ENCODE data around the gene CDCA4. TPM values are rescaled to one million over a fixed set of nuclear protein-coding genes. Genes with fewer than 3 reads are reported as not detected.

CDCA4 gene
- total RNA-seq: 19.9 TPM

DNA sequence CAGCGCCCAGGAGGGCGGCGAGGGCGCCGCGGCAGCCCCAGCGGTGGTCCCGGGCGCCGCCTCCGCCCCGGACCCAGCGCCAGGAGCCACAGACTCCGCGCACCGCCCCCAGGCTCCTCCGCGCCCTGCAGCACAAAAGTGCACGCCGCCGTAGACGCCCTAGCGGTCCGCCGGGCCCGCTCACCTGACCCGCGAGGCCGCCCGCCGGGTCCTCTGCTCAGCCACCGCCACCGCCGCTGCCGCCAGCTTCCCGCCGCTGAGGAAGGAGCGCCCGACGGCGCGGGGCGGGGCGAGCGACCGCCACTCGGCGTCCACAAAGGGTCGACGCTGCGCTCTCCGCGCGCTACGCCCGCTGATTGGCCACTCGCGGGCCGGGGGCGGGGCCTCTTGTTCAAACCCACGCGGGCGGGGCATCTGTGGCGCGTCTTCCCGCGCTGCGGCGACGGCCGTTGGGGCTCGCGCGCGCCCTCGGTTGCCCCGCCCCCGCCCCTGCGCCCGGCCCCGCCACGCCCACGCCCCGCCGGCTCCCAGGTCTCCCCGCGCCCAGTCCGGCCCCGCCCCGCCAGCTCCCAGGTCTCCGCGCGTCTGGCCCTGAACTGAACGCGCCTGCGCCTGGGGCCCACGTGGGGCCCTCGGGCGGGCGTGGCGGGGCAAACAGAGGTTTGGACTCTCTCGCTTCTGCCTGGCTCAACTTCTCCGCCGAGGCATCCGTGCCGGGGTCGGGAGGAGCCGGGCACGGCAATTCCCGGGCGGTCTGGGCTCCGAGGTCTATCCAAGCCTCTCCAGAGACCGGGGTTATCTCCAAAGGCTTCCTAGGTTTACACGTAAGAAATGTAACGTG is at the start of gene CDCA4:
TSS of gene CDCA4 (minus strand) at position 269 of the 841 bp plus-strand sequence. CDS start 9,154 bp downstream, outside the sequence.

DNA sequence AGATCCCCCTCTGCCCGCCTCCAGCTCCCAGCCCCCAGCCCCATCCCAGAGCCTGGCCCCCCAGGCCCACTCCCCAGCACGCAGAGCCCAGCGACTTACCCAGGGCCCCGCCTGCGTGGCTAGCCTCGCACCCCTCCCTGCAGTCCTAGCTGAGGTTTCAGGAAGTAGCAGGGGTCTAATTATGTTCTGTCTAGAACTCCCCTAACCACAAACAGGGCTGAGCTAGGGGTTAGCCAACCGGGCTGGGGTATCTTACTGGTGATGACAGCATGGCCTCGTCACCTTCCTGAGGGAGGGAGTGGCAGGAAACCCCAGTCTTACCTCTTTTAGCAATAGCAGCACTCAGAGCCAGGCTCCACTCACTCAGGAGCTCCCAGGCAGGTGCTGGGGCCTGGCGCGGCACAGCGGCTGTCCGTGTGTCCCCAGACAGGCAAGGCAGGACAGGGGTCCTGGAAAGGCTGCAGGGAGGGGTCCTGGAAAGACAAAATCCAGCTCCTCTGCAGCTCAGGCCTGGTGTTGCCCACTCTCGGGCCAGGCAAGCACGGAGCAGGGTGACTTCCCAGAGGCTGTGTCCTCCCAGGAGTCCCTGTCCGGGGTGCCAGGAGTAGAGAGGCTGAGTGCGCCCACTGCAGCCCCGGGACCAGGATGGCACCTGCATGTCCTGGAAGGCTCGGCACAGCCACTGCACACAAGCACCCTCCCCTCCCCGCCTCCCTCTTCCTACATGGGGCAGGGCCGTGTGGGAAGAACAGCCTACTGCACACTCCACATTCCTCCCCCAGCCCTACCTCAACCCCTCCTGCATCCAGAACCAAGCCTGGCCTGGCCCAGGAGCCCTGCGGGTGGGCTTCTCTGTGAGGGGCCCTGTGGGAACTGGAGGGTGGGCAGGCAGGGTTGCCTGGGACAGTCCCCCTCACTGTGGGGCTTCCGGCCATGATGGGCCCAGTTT is 44.7 kb upstream of the CDCA4 start, which contains the start of gene GPR132:
TSS of gene GPR132 (minus strand) at position 151 of the 949 bp plus-strand sequence. CDS start 10,010 bp downstream, outside the sequence.

DNA sequence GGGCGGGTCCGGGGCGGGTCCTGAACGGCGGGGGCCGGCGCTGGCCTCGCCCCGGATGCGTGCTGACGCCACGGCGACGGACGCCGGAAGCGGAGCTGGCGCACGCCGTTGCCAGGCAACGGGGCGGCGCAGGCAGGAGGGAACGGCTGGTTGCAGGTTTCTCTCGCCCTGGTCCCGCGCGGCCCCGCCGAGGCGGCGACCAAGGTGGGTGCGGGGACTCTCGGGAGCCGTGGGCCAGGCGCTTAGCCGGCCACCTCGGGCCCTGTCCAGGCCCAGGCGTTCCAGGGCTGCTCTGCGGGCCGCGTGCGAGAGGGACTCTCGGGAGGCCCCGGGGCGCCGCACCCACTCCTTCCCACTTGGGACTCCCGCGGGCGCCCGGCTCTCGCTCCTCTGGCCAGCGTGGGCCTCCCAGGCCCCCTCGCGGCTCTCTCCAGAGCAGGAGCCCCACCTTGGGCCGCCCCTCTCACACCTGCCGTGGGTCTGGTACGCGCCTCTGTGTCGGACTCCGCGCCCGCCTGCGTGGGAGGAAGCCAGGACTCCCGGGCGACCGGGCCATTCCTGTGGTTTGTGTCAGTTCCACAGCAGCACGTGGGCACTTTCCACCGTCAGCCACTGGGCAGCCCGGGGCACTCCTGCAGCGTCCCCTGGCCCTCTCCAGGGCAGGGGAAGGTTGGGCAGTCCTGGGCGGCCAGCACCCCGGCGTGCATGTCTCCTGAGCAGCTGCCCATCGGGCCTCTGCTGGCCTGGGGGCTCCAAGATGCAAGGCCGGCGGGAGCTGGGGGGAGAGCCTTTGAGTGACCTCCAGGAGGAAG is 35.0 kb downstream of the CDCA4 start, which contains the start of gene CLBA1:
TSS of gene CLBA1 (plus strand) at position 114 of the 812 bp plus-strand sequence. CDS start at position 758, 644 bp downstream.

DNA sequence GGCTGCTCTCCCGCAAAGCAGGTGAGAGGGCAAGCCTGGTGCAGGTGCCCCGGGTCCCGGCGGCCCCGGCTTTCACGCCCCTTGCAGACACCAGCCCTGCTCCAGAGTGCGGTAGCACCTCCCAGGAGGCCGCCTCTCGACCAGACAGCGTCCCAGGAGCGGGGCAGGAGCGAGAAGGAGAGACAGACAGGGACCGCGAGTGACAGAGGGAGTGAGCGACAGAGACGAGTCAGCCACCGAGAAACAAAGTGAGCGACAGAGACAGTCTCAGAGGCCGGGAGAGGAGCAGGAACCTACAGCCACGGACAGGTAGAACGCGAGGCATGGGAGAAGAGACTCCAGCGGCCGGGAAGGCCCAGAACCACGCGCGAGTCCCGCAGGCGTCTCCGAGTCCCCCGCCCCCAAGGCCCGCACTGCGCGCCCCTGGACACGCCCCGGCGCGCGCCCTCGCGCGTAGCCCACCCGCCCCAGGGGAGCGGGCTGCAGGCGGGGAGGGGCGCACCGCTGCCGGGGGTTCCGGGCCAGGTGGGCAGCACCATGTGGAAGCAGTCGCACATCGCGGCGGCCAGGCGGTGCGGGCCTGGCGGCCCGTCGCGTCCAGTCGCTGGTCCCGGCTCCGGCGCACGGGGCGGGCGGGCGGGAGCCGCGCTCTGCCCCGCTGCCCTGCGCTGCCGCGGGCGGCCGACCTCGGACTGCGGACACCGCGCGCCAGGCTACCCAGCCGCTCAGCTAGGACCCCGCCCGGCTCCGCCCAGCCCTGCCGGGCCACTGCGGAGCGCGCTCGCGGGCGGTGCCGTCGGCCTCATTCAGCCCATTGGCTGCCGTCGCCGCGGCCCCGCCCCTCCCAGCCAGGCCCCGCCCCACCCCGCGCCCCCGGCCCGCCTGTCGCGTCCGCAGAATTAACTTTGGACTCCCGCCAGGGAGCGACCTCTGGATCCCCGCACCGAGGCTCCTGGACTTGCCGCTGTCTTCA is 42.9 kb downstream of the CDCA4 start, which contains the start of gene AHNAK2:
TSS of gene AHNAK2 (minus strand) at position 694 of the 973 bp plus-strand sequence. CDS start at position 557, 137 bp downstream.

Other genes starting within 250 kb of the CDCA4 start
- 127 TPM for gene AKT1, start 225.3 kb downstream of the CDCA4 start, total RNA-seq
- 9.1 TPM for gene ZBTB42, start 220.0 kb downstream of the CDCA4 start, total RNA-seq
- gene CEP170B, start 155.8 kb downstream of the CDCA4 start, total RNA-seq: 14.5 TPM
- gene PLD4, start 96.2 kb downstream of the CDCA4 start, total RNA-seq: 16.2 TPM
- gene AHNAK2, start 42.7 kb downstream of the CDCA4 start, total RNA-seq: 2.6 TPM
- gene CLBA1, start 35.3 kb downstream of the CDCA4 start, total RNA-seq: 17.3 TPM
- gene GPR132, start 44.3 kb upstream of the CDCA4 start, total RNA-seq: 2.3 TPM
- gene JAG2, start 147.7 kb upstream of the CDCA4 start, total RNA-seq: 17.4 TPM
- 22.9 TPM for gene NUDT14, start 160.2 kb upstream of the CDCA4 start, total RNA-seq
- gene BTBD6, start 227.4 kb upstream of the CDCA4 start, total RNA-seq: 38.4 TPM

Data from metanephros (tissue), 1 donor.